Epithelial cell of proximal tubule (primary cell): ENCODE measurements around the gene FAM83C. TPM values are rescaled to one million over a fixed set of nuclear protein-coding genes. Genes with fewer than 3 reads are reported as not detected.

Experiments used
- DNase-seq: peaks from one replicate; pipeline ENCODE4 v3.0.0-alpha.2; 2011; ENCODE audit warnings: low read depth
- H3K4me3 ChIP-seq: 2 replicates; pipeline ENCODE4 v1.5.1; 2011; ENCODE audit warnings: low read depth, mild to moderate bottlenecking, low read length
- total RNA-seq: library from RNA; depleted of rRNA; stranded (reverse); fragments of >200 nt; gene quantifications from 2 replicates; pipeline ENCODE4 v1.2.3, GENCODE V29; 2015
- TF ChIP-seq, protein P1 (sequence below): conservative IDR thresholded peaks from 2 replicates; pipeline ENCODE4 v1.5.1; 2012; ENCODE audit warnings: low read depth, mild to moderate bottlenecking, low read length

Gene FAM83C
- total RNA-seq, 1 donor from 2014 or later = not detected

DNA sequence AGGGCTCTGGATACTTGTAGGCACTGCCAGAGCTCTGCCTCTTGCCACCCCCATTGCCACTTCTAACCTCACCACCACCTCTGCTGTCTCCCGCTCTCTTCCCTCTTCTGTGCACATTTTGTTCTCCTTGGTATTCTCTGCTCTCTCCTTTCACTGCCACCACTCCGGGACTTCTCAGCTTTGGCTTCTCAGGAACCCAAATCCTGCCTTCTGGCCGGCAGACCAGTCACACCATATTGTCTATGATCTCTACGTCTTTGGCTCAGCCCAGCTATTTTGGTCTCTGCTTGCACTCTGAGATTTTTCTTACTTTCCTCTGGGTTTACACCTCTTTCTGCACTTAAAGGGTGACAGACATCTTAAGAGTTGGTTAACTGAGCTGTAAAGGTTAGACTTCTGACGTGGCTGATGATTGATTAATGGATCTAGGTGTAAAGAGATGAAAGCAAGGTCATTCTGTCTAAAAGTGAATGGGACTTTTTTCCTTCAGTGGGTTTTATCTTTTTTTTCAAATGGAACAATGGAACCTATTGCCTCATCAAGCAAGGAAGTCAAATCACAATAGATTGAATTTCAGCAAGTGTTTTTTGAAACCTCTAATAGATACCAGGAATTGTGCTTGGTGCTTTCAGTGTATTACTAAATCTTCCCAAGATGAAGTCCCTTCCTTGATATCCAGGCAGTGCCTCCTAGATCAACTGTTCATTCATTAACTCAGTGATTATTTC is 52.0 kb downstream of the FAM83C start:
- no peak overlapping the region for H3K4me3 ChIP-seq
- TF ChIP-seq, protein P1, sequence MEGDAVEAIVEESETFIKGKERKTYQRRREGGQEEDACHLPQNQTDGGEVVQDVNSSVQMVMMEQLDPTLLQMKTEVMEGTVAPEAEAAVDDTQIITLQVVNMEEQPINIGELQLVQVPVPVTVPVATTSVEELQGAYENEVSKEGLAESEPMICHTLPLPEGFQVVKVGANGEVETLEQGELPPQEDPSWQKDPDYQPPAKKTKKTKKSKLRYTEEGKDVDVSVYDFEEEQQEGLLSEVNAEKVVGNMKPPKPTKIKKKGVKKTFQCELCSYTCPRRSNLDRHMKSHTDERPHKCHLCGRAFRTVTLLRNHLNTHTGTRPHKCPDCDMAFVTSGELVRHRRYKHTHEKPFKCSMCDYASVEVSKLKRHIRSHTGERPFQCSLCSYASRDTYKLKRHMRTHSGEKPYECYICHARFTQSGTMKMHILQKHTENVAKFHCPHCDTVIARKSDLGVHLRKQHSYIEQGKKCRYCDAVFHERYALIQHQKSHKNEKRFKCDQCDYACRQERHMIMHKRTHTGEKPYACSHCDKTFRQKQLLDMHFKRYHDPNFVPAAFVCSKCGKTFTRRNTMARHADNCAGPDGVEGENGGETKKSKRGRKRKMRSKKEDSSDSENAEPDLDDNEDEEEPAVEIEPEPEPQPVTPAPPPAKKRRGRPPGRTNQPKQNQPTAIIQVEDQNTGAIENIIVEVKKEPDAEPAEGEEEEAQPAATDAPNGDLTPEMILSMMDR = no peak
- peak; percentile 2 for DNase-seq

DNA sequence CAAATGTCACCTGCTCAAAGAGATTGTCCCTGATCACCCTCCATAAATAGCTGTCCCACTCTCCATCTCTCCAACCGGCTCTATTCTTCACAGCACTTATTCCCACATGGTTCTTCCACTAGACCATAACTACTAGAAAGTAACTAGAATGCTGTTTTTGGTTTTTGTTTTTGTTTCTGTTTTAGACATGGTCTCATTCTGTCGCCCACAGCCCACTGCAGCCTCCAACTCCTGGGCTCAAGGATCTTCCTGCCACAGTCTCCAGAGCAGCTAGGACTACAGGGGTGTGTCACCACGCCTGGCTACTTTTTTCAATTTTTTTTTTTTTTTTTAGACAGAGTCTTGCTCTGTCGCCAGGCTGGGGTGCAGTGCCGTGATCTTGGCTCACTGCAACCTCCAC is 53.5 kb downstream of the FAM83C start:
- no peak for DNase-seq
- H3K4me3 ChIP-seq = no peak overlapping the region

GRCh38 chr20:35238170-35238569 is 54.1 kb downstream of the FAM83C start:
- H3K4me3 ChIP-seq = no peak overlapping the region
- TF ChIP-seq, protein P1 = no peak
- DNase-seq = no peak

More for the DNA sequence above, 53.5 kb downstream of the FAM83C start:
- TF ChIP-seq, protein P1 = no peak

DNA sequence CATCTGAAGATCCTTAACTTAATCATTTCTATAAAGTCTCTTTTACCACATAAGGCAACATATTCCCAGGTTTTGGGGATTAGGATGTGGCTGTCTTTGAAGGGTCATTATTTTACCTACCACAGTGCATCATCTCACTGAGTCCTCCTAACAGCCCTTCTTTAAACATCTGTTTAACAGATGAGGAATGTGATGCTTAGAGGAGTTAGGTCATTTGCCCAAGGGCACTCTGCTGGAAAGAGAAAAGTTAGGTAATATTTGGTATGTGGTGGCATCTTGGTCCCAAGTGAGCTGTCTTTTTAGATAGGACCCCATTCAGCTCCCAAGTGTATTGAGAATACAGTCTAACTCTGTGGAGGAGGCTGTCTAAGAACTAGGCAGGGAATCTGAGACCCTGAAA is 54.7 kb downstream of the FAM83C start:
- H3K4me3 ChIP-seq = no peak overlapping the region
- DNase-seq = no peak
- TF ChIP-seq, protein P1 = no peak

DNA sequence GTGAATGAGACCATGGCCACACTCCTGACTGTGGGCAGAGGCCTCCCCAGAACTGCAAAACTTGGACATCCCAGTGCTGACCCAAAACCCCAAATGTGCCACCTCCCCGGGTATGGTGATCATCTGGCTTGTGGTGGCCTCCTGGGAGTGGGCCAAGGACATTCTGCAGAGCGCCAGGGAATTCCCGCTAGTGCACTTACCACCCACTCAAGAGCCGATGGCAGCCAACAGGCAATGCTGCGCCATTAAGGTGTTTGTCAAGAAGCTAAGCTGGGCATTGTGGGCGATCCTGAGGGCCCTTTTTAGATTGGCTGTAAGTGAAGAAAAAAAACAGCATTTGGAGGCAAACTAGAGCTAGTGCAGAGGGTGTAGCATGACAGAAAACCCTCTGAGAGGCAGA is 56.3 kb downstream of the FAM83C start:
- TF ChIP-seq, protein P1 = no peak
- no peak overlapping the region for H3K4me3 ChIP-seq
- DNase-seq = no peak

Other genes starting within 250 kb of the FAM83C start
- 58.6 and 82.2 TPM in 2 replicates for gene TRPC4AP, start 199.6 kb downstream of the FAM83C start, total RNA-seq
- gene EDEM2, start 145.1 kb downstream of the FAM83C start, total RNA-seq = 20.4 and 35.2 TPM in 2 replicates
- 39.3 and 56.6 TPM in 2 replicates for gene PROCR, start 120.4 kb downstream of the FAM83C start, total RNA-seq
- 8.2 and 12.2 TPM in 2 replicates for gene MMP24, start 65.7 kb downstream of the FAM83C start, total RNA-seq
- gene MMP24OS, start 14.3 kb downstream of the FAM83C start, total RNA-seq = 16.1 and 32.3 TPM in 2 replicates
- gene EIF6, start 7.7 kb downstream of the FAM83C start, total RNA-seq = 315 and 480 TPM in 2 replicates
- gene UQCC1, start 119.5 kb upstream of the FAM83C start, total RNA-seq = 40.2 and 40.9 TPM in 2 replicates
- gene GDF5, start 145.8 kb upstream of the FAM83C start, total RNA-seq = 4.9 and 10.0 TPM in 2 replicates
- 31.1 and 91.7 TPM in 2 replicates for gene CEP250, start 163.2 kb upstream of the FAM83C start, total RNA-seq
- not detected in 2 replicates for gene C20orf173, start 237.2 kb upstream of the FAM83C start, total RNA-seq
- gene ERGIC3, start 249.7 kb upstream of the FAM83C start, total RNA-seq = 179 and 203 TPM in 2 replicates